MCF 10A (cell line): ENCODE data around the gene PTPRN2. TPM values are rescaled to one million over a fixed set of nuclear protein-coding genes. Genes with fewer than 3 reads are reported as not detected.

ENCODE experiments used
- BruUV-seq: library from RNA; stranded (reverse); fragments of 400-500 nt; replicated peaks from 2 replicates; lab custom pipeline; 2021; lab: Mats Ljungman, UMichigan
- CTCF ChIA-PET: fragments of 300-600 bp; sonication (Branson Sonifier 250); formaldehyde crosslinking; extraction: SDS; loops from one replicate; lab custom pipeline; 2021; ENCODE audit warnings: antibody characterized with exemption, inconsistent platforms; lab: Yijun Ruan, JAX
- POLR2A ChIA-PET: fragments of 300-600, 350-650 bp; sonication (Branson Sonifier 250); formaldehyde crosslinking; extraction: SDS; loops from one replicate; lab custom pipeline; 2020; ENCODE audit warnings: antibody characterized with exemption, inconsistent platforms; lab: Yijun Ruan, JAX
- DNase-seq: peaks from one replicate; pipeline ENCODE4 v3.0.0-alpha.2; 2018; ENCODE audit not compliant: unreplicated experiment
- H3K27ac Mint-ChIP-seq: one replicate; pipeline ENCODE4 v1.8.0; 2022; ENCODE audit warnings: mild to moderate bottlenecking, low read depth, mixed read lengths; ENCODE audit not compliant: unreplicated experiment
- H3K27me3 Mint-ChIP-seq: one replicate; pipeline ENCODE4 v1.8.0; 2022; ENCODE audit warnings: mixed read lengths; ENCODE audit not compliant: insufficient read depth, unreplicated experiment
- H3K36me3 Mint-ChIP-seq: one replicate; pipeline ENCODE4 v1.8.0; 2022; ENCODE audit warnings: mild to moderate bottlenecking, moderate library complexity, mixed read lengths; ENCODE audit not compliant: insufficient read depth, unreplicated experiment
- H3K4me1 Mint-ChIP-seq: one replicate; pipeline ENCODE4 v1.8.0; 2022; ENCODE audit warnings: mixed read lengths; ENCODE audit not compliant: insufficient read depth, unreplicated experiment
- H3K4me3 Mint-ChIP-seq: one replicate; pipeline ENCODE4 v1.8.0; 2022; ENCODE audit warnings: mild to moderate bottlenecking, moderate library complexity, mixed read lengths; ENCODE audit not compliant: unreplicated experiment
- H3K9me3 Mint-ChIP-seq: one replicate; pipeline ENCODE4 v1.8.0; 2022; ENCODE audit warnings: mixed read lengths; ENCODE audit not compliant: unreplicated experiment
- intact Hi-C: fragments of 100-400 bp; cut with micrococcal nuclease; formaldehyde crosslinking; loops from 2 replicates; pipeline ENCODE4 v1.14.1; 2022
- total RNA-seq: library from RNA; stranded (reverse); gene quantifications from 2 replicates; pipeline ENCODE4 v1.2.3, GENCODE V29; 2022
- TF ChIP-seq, protein P1 (sequence below): fragments of 200-600 bp; IDR thresholded peaks from one replicate; pipeline ENCODE4 v1.8.0; 2022; ENCODE audit warnings: antibody characterized with exemption, mild to moderate bottlenecking; ENCODE audit not compliant: unreplicated experiment

The PTPRN2 gene
- total RNA-seq, 1 experiment from 2014 or later = 4.5 TPM

DNA sequence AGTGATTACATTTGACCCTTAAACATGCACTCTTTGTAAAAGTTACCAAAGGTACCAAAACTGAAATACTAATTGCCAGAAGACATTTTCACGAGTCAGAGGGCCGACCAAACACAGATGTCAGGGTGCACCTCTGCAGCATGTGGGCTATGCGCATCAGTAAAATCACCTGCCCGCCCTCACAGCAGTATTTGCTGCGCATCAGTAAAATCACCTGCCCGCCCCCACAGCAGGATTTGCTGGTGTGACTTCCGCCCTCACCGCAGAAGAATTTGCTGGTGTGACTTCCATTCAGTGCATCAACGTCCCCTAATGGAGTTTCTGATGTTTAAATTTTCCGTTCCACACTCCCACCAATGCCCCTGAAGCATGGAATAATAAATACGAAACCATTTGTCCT lies 202.9 kb downstream of the PTPRN2 start:
- CTCF ChIA-PET = interaction anchor here (0.6 kb wide), 1 partner anchor 17 kb away, joined by 3 read pairs; no protein-coding TSS in a partner anchor
- no peak for DNase-seq
- Mint-ChIP-seq H3K4me3 (no peak overlapping the region), H3K27me3 (peaks cover 18% of the 10 kb centered on the region), H3K36me3 (peaks cover 4% of the 10 kb centered on the region), H3K9me3 (no peaks in the 10 kb centered on the region), H3K4me1 (peaks cover 5% of the 10 kb centered on the region), H3K27ac (no peak overlapping the region)
- no TSS peak for BruUV-seq
- intact Hi-C loops = no loop called here
- TF ChIP-seq, protein P1, sequence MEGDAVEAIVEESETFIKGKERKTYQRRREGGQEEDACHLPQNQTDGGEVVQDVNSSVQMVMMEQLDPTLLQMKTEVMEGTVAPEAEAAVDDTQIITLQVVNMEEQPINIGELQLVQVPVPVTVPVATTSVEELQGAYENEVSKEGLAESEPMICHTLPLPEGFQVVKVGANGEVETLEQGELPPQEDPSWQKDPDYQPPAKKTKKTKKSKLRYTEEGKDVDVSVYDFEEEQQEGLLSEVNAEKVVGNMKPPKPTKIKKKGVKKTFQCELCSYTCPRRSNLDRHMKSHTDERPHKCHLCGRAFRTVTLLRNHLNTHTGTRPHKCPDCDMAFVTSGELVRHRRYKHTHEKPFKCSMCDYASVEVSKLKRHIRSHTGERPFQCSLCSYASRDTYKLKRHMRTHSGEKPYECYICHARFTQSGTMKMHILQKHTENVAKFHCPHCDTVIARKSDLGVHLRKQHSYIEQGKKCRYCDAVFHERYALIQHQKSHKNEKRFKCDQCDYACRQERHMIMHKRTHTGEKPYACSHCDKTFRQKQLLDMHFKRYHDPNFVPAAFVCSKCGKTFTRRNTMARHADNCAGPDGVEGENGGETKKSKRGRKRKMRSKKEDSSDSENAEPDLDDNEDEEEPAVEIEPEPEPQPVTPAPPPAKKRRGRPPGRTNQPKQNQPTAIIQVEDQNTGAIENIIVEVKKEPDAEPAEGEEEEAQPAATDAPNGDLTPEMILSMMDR = no peak
- POLR2A ChIA-PET = interaction anchor here (1.1 kb wide), 1 partner anchor 11 kb away, joined by 6 read pairs; no protein-coding TSS in a partner anchor

DNA sequence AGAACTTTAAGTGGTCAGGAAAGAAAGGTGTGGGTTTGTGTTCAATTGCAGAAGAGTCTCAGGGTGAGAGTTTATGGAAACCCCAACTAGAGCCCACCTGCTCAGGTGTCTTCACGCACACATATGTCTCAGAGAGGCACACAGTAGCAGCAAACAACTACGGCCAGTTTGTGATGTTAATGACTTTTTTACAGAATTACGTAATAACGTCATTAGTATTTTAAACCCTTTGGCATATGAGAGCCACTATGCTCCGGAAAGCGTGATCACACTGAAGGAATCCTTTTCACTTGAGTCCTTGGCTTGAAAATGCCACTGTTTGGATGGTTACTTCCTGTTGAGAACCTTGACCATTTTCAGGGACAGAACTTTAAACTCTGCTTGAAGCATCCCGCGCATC lies 204.0 kb downstream of the PTPRN2 start:
- no TSS peak for BruUV-seq
- ChIA-PET CTCF (no interaction called here), POLR2A (interaction anchor here (0.7 kb wide), 1 partner anchor 8 kb away, joined by 3 read pairs; no protein-coding TSS in a partner anchor)
- peaks cover 4% of the 10 kb centered on the region for H3K36me3 Mint-ChIP-seq
- H3K27ac Mint-ChIP-seq = no peak overlapping the region
- TF ChIP-seq, protein P1 = no peak
- intact Hi-C loops = no loop called here
- H3K4me3 Mint-ChIP-seq = no peak overlapping the region
- H3K9me3 Mint-ChIP-seq = no peaks in the 10 kb centered on the region
- H3K27me3 Mint-ChIP-seq = peaks cover 14% of the 10 kb centered on the region
- peaks cover 5% of the 10 kb centered on the region for H3K4me1 Mint-ChIP-seq
- DNase-seq = no peak

DNA sequence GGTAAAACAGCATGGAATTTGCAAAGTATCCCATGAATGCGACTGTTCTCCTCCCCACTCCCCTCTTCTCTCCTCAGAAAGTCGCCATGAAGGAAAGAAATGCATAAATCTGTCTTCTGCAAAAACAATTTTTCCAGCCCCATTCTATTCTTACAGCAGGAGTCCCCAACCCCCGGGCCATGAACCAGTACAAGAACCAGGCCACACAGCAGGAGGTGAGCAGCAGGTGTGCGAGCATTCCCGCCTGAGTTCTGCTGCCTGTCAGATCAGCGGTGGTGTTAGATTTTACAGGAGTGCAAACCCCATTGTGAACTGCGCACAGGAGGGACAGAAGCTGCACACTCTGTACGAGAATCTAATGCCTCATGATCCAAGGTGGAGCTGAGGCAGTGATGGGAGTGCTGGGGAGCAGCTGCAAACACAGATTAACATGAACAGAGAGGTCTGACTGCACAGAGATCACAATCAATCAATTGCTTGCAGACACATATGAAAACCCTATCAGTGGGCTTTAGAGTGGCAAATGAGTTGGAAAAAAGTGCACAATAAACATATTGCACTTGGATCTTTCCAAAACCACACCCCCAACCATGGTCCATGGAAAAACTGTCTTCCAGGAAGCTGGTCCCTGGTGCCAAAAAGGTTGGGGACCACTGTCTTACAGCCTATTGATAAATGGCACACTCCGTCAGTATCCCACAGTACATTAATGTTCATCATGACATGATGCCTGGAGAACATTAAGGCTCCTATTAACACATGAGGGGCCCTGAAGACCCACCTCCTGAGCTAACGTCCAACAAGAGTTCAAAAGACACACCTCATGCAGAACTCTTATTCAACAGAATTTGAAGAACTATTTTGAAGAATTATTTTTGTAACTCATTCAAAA lies 205.0 kb downstream of the PTPRN2 start:
- Mint-ChIP-seq H3K4me3 (no peak overlapping the region), H3K4me1 (peaks cover 11% of the 10 kb centered on the region), H3K9me3 (no peaks in the 10 kb centered on the region), H3K27ac (no peak overlapping the region), H3K27me3 (peaks cover 4% of the 10 kb centered on the region), H3K36me3 (peaks cover under 1% of the 10 kb centered on the region)
- intact Hi-C loops = no loop called here
- POLR2A ChIA-PET = no interaction called here
- no peak for DNase-seq
- CTCF ChIA-PET = interaction anchor here (0.6 to 1.0 kb wide), 3 partner anchors 14 to 1043 kb away, joined by 3 read pairs; no protein-coding TSS in a partner anchor
- BruUV-seq = no TSS peak
- TF ChIP-seq, protein P1 = no peak

DNA sequence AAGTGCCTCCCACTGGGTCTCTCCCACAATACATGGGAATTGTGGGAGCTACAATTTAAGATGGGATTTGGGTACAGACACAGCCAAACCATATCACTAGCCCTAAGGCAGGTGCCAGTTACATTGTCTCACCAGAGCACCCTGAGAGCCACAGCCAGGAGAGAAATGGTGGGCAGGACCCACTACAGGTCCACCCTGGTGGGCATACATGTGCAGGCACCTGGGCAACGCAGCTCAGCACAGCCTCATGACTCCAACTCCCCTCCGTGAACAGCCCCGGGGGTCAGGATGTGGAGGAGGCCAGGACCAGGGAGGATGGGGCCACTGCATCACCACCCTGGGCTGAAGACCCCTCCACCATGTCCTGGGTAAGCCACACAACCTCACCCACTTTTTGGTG lies 205.7 kb downstream of the PTPRN2 start:
- no peak for DNase-seq
- ChIA-PET CTCF (interaction anchor here (0.6 kb wide), 1 partner anchor 1043 kb away, joined by 3 read pairs; no protein-coding TSS in a partner anchor), POLR2A (no interaction called here)
- no peak overlapping the region for H3K4me3 Mint-ChIP-seq
- no TSS peak for BruUV-seq
- H3K36me3 Mint-ChIP-seq = peaks cover 6% of the 10 kb centered on the region
- H3K27me3 Mint-ChIP-seq = no peaks in the 10 kb centered on the region
- no peaks in the 10 kb centered on the region for H3K9me3 Mint-ChIP-seq
- no peak overlapping the region for H3K27ac Mint-ChIP-seq
- TF ChIP-seq, protein P1 = no peak
- intact Hi-C loops = no loop called here
- peaks cover 16% of the 10 kb centered on the region for H3K4me1 Mint-ChIP-seq
